HL-60 (cell line): ENCODE results near the gene VRK2.

Experiments used
- CTCF ChIP-seq: IDR thresholded peaks from one replicate; pipeline ENCODE4 v1.5.1; 2011; ENCODE audit warnings: low read length, control low read depth, inconsistent platforms; ENCODE audit not compliant: insufficient read depth
- GABPA ChIP-seq: IDR thresholded peaks from 2 replicates; pipeline ENCODE4 v1.6.1; 2012; ENCODE audit warnings: low read depth
- POLR2AphosphoS5 ChIP-seq: IDR thresholded peaks from 2 replicates; pipeline ENCODE4 v1.6.1; 2012; ENCODE audit warnings: low read depth
- REST ChIP-seq: IDR thresholded peaks from 2 replicates; pipeline ENCODE4 v1.6.1; 2012; ENCODE audit warnings: low read depth; ENCODE audit not compliant: insufficient replicate concordance

DNA sequence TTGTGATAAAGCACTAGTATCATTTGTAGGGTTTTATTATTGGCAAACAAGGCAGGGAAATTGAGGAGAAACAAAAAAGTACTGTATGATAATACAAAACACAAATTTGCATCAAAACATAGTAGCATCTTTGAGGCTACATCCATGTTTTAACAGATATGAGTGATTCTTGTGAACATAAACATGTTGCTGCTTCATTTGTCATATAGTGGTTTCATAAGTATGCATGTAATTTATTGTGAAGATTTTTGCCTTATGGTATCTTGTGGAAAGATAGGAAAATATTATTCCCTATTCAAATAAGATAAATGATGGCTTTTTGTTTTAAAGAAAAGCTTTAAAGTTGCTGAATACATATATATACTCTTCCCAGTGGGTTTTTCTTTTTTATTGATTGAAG lies 60.3 kb downstream of the VRK2 start:
- TF ChIP-seq CTCF = no peak
- TF ChIP-seq POLR2AphosphoS5 = no peak
- TF ChIP-seq REST = no peak
- no peak for TF ChIP-seq GABPA
